Heart left ventricle (tissue), 16 donors: Measurements from ENCODE around the gene CYP2D6. TPM values are rescaled to one million over a fixed set of nuclear protein-coding genes. Genes with fewer than 3 reads are reported as not detected.

ENCODE experiments used
- ATAC-seq, 4 donors: fragments of 200-7000 bp; cut with Tn5 transposase; one replicate each; pipeline ENCODE4 v1.9.1; 2020 to 2022; ENCODE audit warnings: moderate library complexity in 4 of 4, mild to moderate bottlenecking in 3 of 4, moderate number of reproducible peaks in 1 of 4
- DNase-seq, 5 donors: peaks; one replicate each; pipeline ENCODE4 v3.0.0-alpha.2; 2020
- H3K27ac ChIP-seq, 12 donors: fragments of 200-600 bp; sonication (generic) in 4 of 12; one replicate each; pipeline versions ENCODE4 v1.5.0 to v1.8.0; 2016 to 2022; ENCODE audit warnings: mild to moderate bottlenecking in 2 of 12
- H3K27me3 ChIP-seq, 9 donors: fragments of 200-600 bp; sonication (generic) in 2 of 9; one replicate each; pipeline versions ENCODE4 v1.5.1 to v1.8.0; 2016 to 2022; ENCODE audit warnings: mild to moderate bottlenecking in 3 of 9
- H3K36me3 ChIP-seq, 9 donors: fragments of 200-600 bp; sonication (generic) in 2 of 9; one replicate each; pipeline versions ENCODE4 v1.5.0 to v1.8.0; 2018 to 2022; ENCODE audit warnings: mild to moderate bottlenecking in 2 of 9
- H3K4me1 ChIP-seq, 12 donors: fragments of 200-600 bp; sonication (generic) in 4 of 12; one replicate each; pipeline versions ENCODE4 v1.5.0 to v1.8.0; 2016 to 2022; ENCODE audit warnings: mild to moderate bottlenecking in 3 of 12
- H3K4me3 ChIP-seq, 12 donors: fragments of 200-600 bp; sonication (generic) in 4 of 12; one replicate each; pipeline versions ENCODE4 v1.5.0 to v1.8.0; 2017 to 2022; ENCODE audit warnings: mild to moderate bottlenecking in 9 of 12, moderate library complexity in 4 of 12
- H3K9me3 ChIP-seq, 12 donors: fragments of 200-600 bp; sonication (generic) in 4 of 12; one replicate each; pipeline versions ENCODE4 v1.5.0 to v1.8.0; 2016 to 2022; ENCODE audit warnings: mild to moderate bottlenecking in 1 of 12
- POLR2A ChIP-seq, 2 donors: fragments of 450-650 bp; IDR thresholded peaks; one replicate each; pipeline ENCODE4 v1.6.1; 2017; ENCODE audit warnings: antibody characterized with exemption in 2 of 2, mild to moderate bottlenecking in 2 of 2, moderate library complexity in 2 of 2
- WGBS, 4 donors: extraction: QIAGEN DNeasy Blood & Tissue Kit in 2 of 4; methylation state at CpG; one replicate each; pipeline versions ENCODE4 v1.1.5 to v1.1.7; 2013 to 2018; 5-methylcytosine and 5-hydroxymethylcytosine counted together
- intact Hi-C, 10 donors: fragments of 100-400 bp; cut with DNase I; formaldehyde crosslinking; loops; one replicate each; pipeline versions ENCODE4 v1.11.1 to v1.14.2; 2022
- polyA plus RNA-seq, 2 donors: library from polyadenylated mRNA; stranded (reverse); fragments of 200-250 nt; gene quantifications; one replicate each; pipeline ENCODE4 v1.2.3, GENCODE V29; 2013
- total RNA-seq, 9 donors: library from RNA; depleted of rRNA in 2 of 9; stranded (reverse); fragments of >200 nt in 2 of 9; fragmentation: NEBNext Ultra II Directional in 3 of 9; extraction: Animal tissue kit (Norgen Biotek cat#: 25700) in 3 of 9; gene quantifications; one replicate each; pipeline versions ENCODE4 v1.1.0 to v1.2.4, GENCODE V29; 2016 to 2023
- TF ChIP-seq, protein P1 (sequence below), 12 donors: fragments of 200-600 bp; sonication (generic) in 4 of 12; IDR thresholded peaks; one replicate each; pipeline versions ENCODE4 v1.5.0 to v1.8.0; 2018 to 2022; ENCODE audit warnings: antibody characterized with exemption in 12 of 12, mild to moderate bottlenecking in 5 of 12
- donor health status: ischemic (EF 13 %, LVEDD 7.1; RV severe dilation, severe dysfunction).
- donor health status: healthy with polysubstance abuse.
- donor health status: DM: no; HTN: yes; CAD: no.
- donor health status: DM: no; HTN: no; CAD: no.
- donor health status: ischemic (EF 25% LVEDD 6.9; RV normal size, moderate dysfunction).
- donor health status: ischemic (EF 25% LVEDD 5.7; RV mildly dilated, moderate dysfunction).
- donor health status: healthy.
- donor health status: DM: yes; HTN: yes; CAD: no.
- donor health status: ischemic (EF 35%, LVEDD 5.7; RV mildly dilated, moderate dysfunction).
- donor health status: nonischemic (EF 11% LVEDD 7.7; RV severe dilation, severe dysfunction).
- donor health status: DM: yes; HTN: yes; CAD: no.
- donor health status: PGD.
- donor health status: ischemic (EF 29% LVEDD 5.4; RV normal size, mild dysfunction).
- donor health status: nonischemic (EF 23%, LVEDD 6.1; RV moderate dilation, normal function).

Gene CYP2D6
- total and polyA plus RNA-seq, 11 donors = 0.12 to 0.47 (median 0.26) TPM; not detected in 1

DNA sequence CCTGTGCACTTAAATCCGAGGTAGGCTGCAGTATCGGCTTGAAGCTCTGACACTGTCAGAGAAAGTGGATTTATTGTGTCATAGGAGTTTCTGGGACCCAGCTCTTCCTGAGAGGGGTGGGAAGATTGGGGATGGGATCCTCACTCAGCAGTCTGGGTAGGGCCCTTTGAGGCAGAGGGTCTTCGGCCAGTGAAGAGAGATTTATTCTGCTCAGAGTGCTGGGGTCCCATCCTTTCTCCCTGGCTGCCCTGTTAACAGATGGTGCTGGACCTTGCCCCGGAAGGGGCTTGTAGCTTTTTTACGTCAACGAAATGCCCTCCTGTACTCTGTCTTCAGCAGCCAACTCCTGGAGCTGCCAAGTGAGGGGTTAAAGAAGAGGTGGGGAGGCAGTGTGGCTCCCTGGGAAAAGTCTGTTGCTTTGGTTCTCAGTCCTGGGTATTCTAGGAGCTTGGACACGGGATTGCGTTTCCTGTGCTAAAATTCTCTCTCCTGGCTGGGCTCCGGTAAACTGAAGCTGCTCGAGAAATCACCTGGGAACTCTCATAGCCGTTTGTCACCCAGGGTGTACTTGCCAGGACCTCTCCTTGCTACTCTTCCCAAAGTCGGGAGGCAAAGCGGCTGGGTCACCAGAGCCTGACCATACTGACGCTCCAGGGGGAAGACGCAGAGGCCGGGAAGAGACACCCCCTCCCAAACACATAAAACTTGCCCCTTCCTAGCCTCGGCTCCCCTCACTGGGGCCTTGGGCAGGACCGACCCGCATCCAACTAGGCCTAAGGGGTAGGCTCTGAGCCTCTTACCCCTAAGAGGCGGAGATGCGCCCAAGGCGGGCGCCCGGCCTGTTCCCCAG is 51.9 kb downstream of the CYP2D6 start:
- intact Hi-C loops = loop anchor here in 3 of 10 donors (1.0 to 10.0 kb wide), 4 partner anchors 12 to 394 kb away; partner anchors contain the start of genes NDUFA6 (in 1 of the 3), SNU13 (in 1 of the 3), SREBF2 (in 1 of the 3) and TCF20 (in 1 of the 3)
- peak overlapping the region; percentile 95 to 99 (median 98) for H3K27ac ChIP-seq
- H3K9me3 ChIP-seq = no peaks in the 10 kb centered on the region
- H3K4me1 ChIP-seq = peaks cover 2 to 62% (median 38%) of the 10 kb centered on the region in 12 donors
- H3K27me3 ChIP-seq = no peaks in the 10 kb centered on the region
- peak in 2 of 5 donors; percentile 34 to 47 for DNase-seq
- H3K36me3 ChIP-seq = peaks cover 0 to 45% (median 26%) of the 10 kb centered on the region in 9 donors
- 31 to 42% (median 37%) methylated on average over 18 to 24 of the region's 24 CpGs for WGBS, 4 donors
- no peak for TF ChIP-seq POLR2A (IDR thresholded peaks at IDR 0.05)
- TF ChIP-seq, protein P1, sequence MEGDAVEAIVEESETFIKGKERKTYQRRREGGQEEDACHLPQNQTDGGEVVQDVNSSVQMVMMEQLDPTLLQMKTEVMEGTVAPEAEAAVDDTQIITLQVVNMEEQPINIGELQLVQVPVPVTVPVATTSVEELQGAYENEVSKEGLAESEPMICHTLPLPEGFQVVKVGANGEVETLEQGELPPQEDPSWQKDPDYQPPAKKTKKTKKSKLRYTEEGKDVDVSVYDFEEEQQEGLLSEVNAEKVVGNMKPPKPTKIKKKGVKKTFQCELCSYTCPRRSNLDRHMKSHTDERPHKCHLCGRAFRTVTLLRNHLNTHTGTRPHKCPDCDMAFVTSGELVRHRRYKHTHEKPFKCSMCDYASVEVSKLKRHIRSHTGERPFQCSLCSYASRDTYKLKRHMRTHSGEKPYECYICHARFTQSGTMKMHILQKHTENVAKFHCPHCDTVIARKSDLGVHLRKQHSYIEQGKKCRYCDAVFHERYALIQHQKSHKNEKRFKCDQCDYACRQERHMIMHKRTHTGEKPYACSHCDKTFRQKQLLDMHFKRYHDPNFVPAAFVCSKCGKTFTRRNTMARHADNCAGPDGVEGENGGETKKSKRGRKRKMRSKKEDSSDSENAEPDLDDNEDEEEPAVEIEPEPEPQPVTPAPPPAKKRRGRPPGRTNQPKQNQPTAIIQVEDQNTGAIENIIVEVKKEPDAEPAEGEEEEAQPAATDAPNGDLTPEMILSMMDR (IDR thresholded peaks at IDR 0.05) = no peak
- peak overlapping the region; percentile 43 to 82 (median 70) for H3K4me3 ChIP-seq
- ATAC-seq = peak; percentile 2 to 25 (median 10)

DNA sequence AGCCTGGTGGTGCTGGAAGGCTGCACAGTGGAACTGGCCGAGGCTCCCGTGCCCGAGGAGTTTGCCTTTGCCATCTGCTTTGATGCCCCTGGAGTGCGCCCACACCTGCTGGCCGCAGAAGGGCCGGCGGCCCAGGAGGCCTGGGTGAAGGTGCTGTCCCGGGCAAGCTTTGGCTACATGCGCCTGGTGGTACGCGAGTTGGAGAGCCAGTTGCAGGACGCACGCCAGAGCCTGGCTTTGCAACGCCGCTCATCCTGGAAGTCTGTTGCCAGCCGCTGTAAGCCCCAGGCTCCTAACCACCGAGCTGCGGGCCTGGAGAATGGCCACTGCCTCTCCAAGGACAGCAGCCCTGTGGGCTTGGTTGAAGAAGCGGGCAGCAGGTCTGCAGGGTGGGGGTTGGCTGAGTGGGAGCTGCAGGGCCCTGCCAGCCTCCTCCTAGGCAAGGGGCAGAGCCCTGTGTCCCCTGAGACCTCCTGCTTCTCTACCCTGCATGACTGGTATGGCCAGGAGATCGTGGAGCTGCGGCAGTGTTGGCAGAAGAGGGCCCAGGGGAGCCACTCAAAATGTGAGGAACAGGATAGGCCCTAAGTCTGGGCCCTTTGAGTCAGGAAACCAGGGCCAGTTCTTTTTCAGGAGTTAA is 53.0 kb downstream of the CYP2D6 start:
- H3K36me3 ChIP-seq = peaks cover 0 to 34% (median 15%) of the 10 kb centered on the region in 9 donors
- no peak for TF ChIP-seq POLR2A (IDR thresholded peaks at IDR 0.05)
- TF ChIP-seq, protein P1 (IDR thresholded peaks at IDR 0.05) = no peak
- no peaks in the 10 kb centered on the region for H3K9me3 ChIP-seq
- H3K4me1 ChIP-seq = peaks cover 2 to 62% (median 40%) of the 10 kb centered on the region in 12 donors
- H3K27me3 ChIP-seq = no peaks in the 10 kb centered on the region
- no peak overlapping the region for H3K4me3 ChIP-seq
- intact Hi-C loops = loop anchor here in 2 of 10 donors (10.0 kb wide), 3 partner anchors 197 to 393 kb away; partner anchors contain the start of genes SNU13 (in 1 of the 2), SREBF2 (in 1 of the 2) and TCF20 (in 1 of the 2)
- ATAC-seq (no peak), DNase-seq (no peak)
- H3K27ac ChIP-seq = peak overlapping the region in 11 of 12 donors; percentile 95 to 99 (median 98)
- WGBS, 4 donors = 90 to 96% (median 94%) methylated on average over 14 to 21 of the region's 21 CpGs

DNA sequence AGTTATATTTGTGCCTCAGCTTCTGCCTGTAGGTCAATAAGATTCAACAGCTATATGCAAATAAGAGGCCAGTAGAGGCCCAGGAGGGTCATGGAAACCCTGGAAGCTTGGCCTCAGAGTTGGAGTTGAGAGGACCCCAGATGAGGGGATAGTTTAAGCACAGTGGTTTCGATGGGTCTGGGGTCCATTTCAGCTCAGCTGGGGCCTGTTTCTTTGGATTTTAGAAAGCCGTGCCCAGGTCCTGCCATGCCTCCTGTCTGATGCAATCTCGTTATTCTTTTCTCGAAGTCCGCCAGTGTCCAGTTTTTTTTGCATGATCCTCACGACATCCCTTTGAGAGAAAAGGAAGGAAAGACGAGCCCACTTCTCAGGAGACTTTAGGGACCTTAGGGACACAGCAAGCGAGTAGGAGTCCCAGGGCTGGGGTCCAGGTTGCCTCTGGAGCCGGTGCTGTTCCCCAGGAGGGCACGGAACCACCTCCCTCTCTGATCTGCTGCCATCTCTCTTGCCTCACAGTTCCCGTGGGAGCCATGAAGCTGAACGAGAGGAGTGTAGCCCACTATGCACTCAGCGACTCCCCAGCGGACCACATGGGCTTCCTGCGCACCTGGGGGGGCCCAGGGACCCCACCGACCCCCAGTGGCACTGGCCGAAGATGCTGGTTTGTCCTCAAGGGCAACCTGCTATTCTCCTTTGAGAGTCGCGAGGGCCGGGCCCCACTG is 53.7 kb downstream of the CYP2D6 start:
- intact Hi-C loops = loop anchor here in 2 of 10 donors (10.0 kb wide), 3 partner anchors 198 to 392 kb away; partner anchors contain the start of genes SNU13 (in 1 of the 2), SREBF2 (in 1 of the 2) and TCF20 (in 1 of the 2)
- no peak for ATAC-seq
- no peak for DNase-seq
- Histone ChIP-seq H3K4me1 (peaks cover 2 to 65% (median 39%) of the 10 kb centered on the region in 12 donors), H3K9me3 (no peaks in the 10 kb centered on the region), H3K27ac (peak overlapping the region in 1 of 12 donors; percentile 99), H3K36me3 (peaks cover 0 to 27% (median 8%) of the 10 kb centered on the region in 9 donors), H3K27me3 (no peaks in the 10 kb centered on the region), H3K4me3 (no peak overlapping the region)
- WGBS, 4 donors = 87 to 93% (median 92%) methylated on average over 16 to 20 of the region's 20 CpGs
- TF ChIP-seq POLR2A (IDR thresholded peaks at IDR 0.05) = no peak
- TF ChIP-seq, protein P1 (IDR thresholded peaks at IDR 0.05) = no peak

Other genes with a start within 250 kb of the CYP2D6 start
- 1 to 10 TPM in 4 of 9 donors, under 1 TPM in 5; 0.48 to 4.4 (median 1.00) TPM for gene SHISA8, start 215.7 kb downstream of the CYP2D6 start, total RNA-seq
- 1 to 10 TPM in 1 of 2 donors, not detected in 1; 1.7 TPM for gene SHISA8, start 215.7 kb downstream of the CYP2D6 start, polyA plus RNA-seq
- gene TNFRSF13C, start 204.0 kb downstream of the CYP2D6 start, total RNA-seq = under 1 TPM in 8 of 9 donors, not detected in 1; 0.35 to 0.61 (median 0.44) TPM
- under 1 TPM; 0.07 to 0.34 TPM for gene TNFRSF13C, start 204.0 kb downstream of the CYP2D6 start, polyA plus RNA-seq
- 1 to 10 TPM in 2 of 9 donors, under 1 TPM in 3, not detected in 4; 0.21 to 6.9 (median 0.52) TPM for gene CENPM, start 183.7 kb downstream of the CYP2D6 start, total RNA-seq
- gene CENPM, start 183.7 kb downstream of the CYP2D6 start, polyA plus RNA-seq = under 1 TPM; 0.30 to 0.79 TPM
- under 1 TPM in 6 of 9 donors, not detected in 3; 0.07 to 0.53 (median 0.23) TPM for gene SEPTIN3, start 161.4 kb downstream of the CYP2D6 start, total RNA-seq
- gene SEPTIN3, start 161.4 kb downstream of the CYP2D6 start, polyA plus RNA-seq = under 1 TPM; 0.03 to 0.08 TPM
- 1 to 10 TPM in 1 of 9 donors, under 1 TPM in 7, not detected in 1; 0.30 to 1.1 (median 0.40) TPM for gene WBP2NL, start 132.0 kb downstream of the CYP2D6 start, total RNA-seq
- under 1 TPM; 0.11 TPM for gene WBP2NL, start 132.0 kb downstream of the CYP2D6 start, polyA plus RNA-seq
- gene NAGA, start 60.0 kb downstream of the CYP2D6 start, total RNA-seq = 10 to 100 TPM; 10.6 to 48.3 (median 13.8) TPM
- 10 to 100 TPM in 1 of 2 donors, 1 to 10 TPM in 1; 5.2 to 14.7 TPM for gene NAGA, start 60.0 kb downstream of the CYP2D6 start, polyA plus RNA-seq
- 1 to 10 TPM; 1.8 to 6.9 (median 4.7) TPM for gene PHETA2, start 56.6 kb downstream of the CYP2D6 start, total RNA-seq
- 1 to 10 TPM; 2.6 to 6.3 TPM for gene PHETA2, start 56.6 kb downstream of the CYP2D6 start, polyA plus RNA-seq
- 100 to 1,000 TPM in 7 of 9 donors, 10 to 100 TPM in 2; 15.3 to 179 (median 115) TPM for gene SMDT1, start 51.1 kb downstream of the CYP2D6 start, total RNA-seq
- gene SMDT1, start 51.1 kb downstream of the CYP2D6 start, polyA plus RNA-seq = 100 to 1,000 TPM; 121 to 235 TPM
- gene NDUFA6, start 40.0 kb downstream of the CYP2D6 start, total RNA-seq = 100 to 1,000 TPM; 159 to 294 (median 255) TPM
- 100 to 1,000 TPM; 314 to 601 TPM for gene NDUFA6, start 40.0 kb downstream of the CYP2D6 start, polyA plus RNA-seq
- 10 to 100 TPM; 12.1 to 25.7 (median 15.8) TPM for gene TCF20, start 139.8 kb upstream of the CYP2D6 start, total RNA-seq
- 1 to 10 TPM; 5.2 to 8.0 TPM for gene TCF20, start 139.8 kb upstream of the CYP2D6 start, polyA plus RNA-seq